Measurements from ENCODE around the gene ERC1.
A peak's percentile ranks its signal among the peaks of the same experiment; 100 is the strongest.

The ERC1 gene

GRCh38 chr12:1256991-1257390 is 266.0 kb downstream of the ERC1 start:
- DNase-seq: no peak
- H3K4me1 ChIP-seq (ENCODE audit: low read length): peaks cover 9% of the 10 kb centered on the region; the same call in 1 of the 2 replicates
- no peak overlapping the region for H3K4me3 ChIP-seq (ENCODE audit: low read length)
- H3K36me3 ChIP-seq (replicated peaks; ENCODE audit: insufficient read depth, low read length): no peaks in the 10 kb centered on the region; the same call in 1 of the 2 replicates
- H3F3A ChIP-seq (ENCODE audit: insufficient read depth, low read length): no peaks in the 10 kb centered on the region
- no peak for TF ChIP-seq CTCF (IDR thresholded peaks at IDR 0.05; ENCODE audit: low read length)
- no peak for TF ChIP-seq EZH2 (optimal IDR thresholded peaks at IDR 0.05; ENCODE audit: low read depth, low read length)
- TF ChIP-seq EZH2phosphoT487 (IDR thresholded peaks at IDR 0.05; ENCODE audit: low read length): no peak
- no peak overlapping the region for H3K27ac ChIP-seq (ENCODE audit: low read length)
- no peak overlapping the region for H3K4me2 ChIP-seq (ENCODE audit: low read depth, low read length)
- no peaks in the 10 kb centered on the region for H3K27me3 ChIP-seq (replicated peaks; ENCODE audit: insufficient read depth, low read length)
- no peaks in the 10 kb centered on the region for H3K9me2 ChIP-seq (replicated peaks; ENCODE audit: insufficient read depth, low read length)
- no peak overlapping the region for H3K9ac ChIP-seq (ENCODE audit: low read length)
- H3K9me3 ChIP-seq (replicated peaks; ENCODE audit: insufficient read depth, low read length): no peaks in the 10 kb centered on the region
- H2AFZ ChIP-seq (ENCODE audit: low read length): no peak overlapping the region
- no peaks in the 10 kb centered on the region for H3K79me2 ChIP-seq (ENCODE audit: low read length)
- no peaks in the 10 kb centered on the region for H4K20me1 ChIP-seq (ENCODE audit: insufficient read depth, low read length)

GRCh38 chr12:1262011-1262410 is 271.0 kb downstream of the ERC1 start:
- no peak overlapping the region for H3K4me2 ChIP-seq (ENCODE audit: low read depth, low read length)
- no peaks in the 10 kb centered on the region for H3F3A ChIP-seq (ENCODE audit: insufficient read depth, low read length)
- no peaks in the 10 kb centered on the region for H4K20me1 ChIP-seq (ENCODE audit: insufficient read depth, low read length)
- no peaks in the 10 kb centered on the region for H3K79me2 ChIP-seq (ENCODE audit: low read length)
- no peaks in the 10 kb centered on the region for H3K9me2 ChIP-seq (replicated peaks; ENCODE audit: insufficient read depth, low read length)
- peak; percentile 15 for DNase-seq
- H3K4me3 ChIP-seq (ENCODE audit: low read length): no peak overlapping the region
- H3K27me3 ChIP-seq (replicated peaks; ENCODE audit: insufficient read depth, low read length): no peaks in the 10 kb centered on the region
- H3K9ac ChIP-seq (ENCODE audit: low read length): no peak overlapping the region
- peaks cover 13% of the 10 kb centered on the region; the same call in 1 of the 2 replicates for H3K4me1 ChIP-seq (ENCODE audit: low read length)
- H3K36me3 ChIP-seq (replicated peaks; ENCODE audit: insufficient read depth, low read length): no peaks in the 10 kb centered on the region; the same call in 1 of the 2 replicates
- TF ChIP-seq EZH2phosphoT487 (IDR thresholded peaks at IDR 0.05; ENCODE audit: low read length) (no peak), EZH2 (optimal IDR thresholded peaks at IDR 0.05; ENCODE audit: low read depth, low read length) (no peak), CTCF (IDR thresholded peaks at IDR 0.05; ENCODE audit: low read length) (no peak)
- H3K27ac ChIP-seq (ENCODE audit: low read length): no peak overlapping the region
- H3K9me3 ChIP-seq (replicated peaks; ENCODE audit: insufficient read depth, low read length): no peaks in the 10 kb centered on the region
- no peak overlapping the region for H2AFZ ChIP-seq (ENCODE audit: low read length)

- Histone ChIP-seq H3K27ac (ENCODE audit: low read length) (no peak overlapping the region), H3K9me3 (replicated peaks; ENCODE audit: insufficient read depth, low read length) (no peaks in the 10 kb centered on the region), H3K4me3 (ENCODE audit: low read length) (no peak overlapping the region), H2AFZ (ENCODE audit: low read length) (no peak overlapping the region), H3K9me2 (replicated peaks; ENCODE audit: insufficient read depth, low read length) (no peaks in the 10 kb centered on the region), H3K4me2 (ENCODE audit: low read depth, low read length) (no peak overlapping the region), H4K20me1 (ENCODE audit: insufficient read depth, low read length) (no peaks in the 10 kb centered on the region), H3K36me3 (replicated peaks; ENCODE audit: insufficient read depth, low read length) (no peaks in the 10 kb centered on the region), H3K9ac (ENCODE audit: low read length) (no peak overlapping the region), H3K27me3 (replicated peaks; ENCODE audit: insufficient read depth, low read length) (no peaks in the 10 kb centered on the region), H3F3A (ENCODE audit: insufficient read depth, low read length) (no peaks in the 10 kb centered on the region), H3K79me2 (ENCODE audit: low read length) (no peaks in the 10 kb centered on the region), H3K4me1 (ENCODE audit: low read length) (peaks cover 2% of the 10 kb centered on the region; the same call in 1 of the 2 replicates)
- TF ChIP-seq EZH2 (optimal IDR thresholded peaks at IDR 0.05; ENCODE audit: low read depth, low read length) (no peak), CTCF (IDR thresholded peaks at IDR 0.05; ENCODE audit: low read length) (no peak), EZH2phosphoT487 (IDR thresholded peaks at IDR 0.05; ENCODE audit: low read length) (no peak)
- no peak for DNase-seq
Observed at GRCh38 chr12:1267243-1267642, 276.2 kb downstream of the ERC1 start.

Data from MM.1S (cell line).